Uterus (tissue), 4 donors: Measurements from ENCODE around the gene LDLR. TPM values are rescaled to one million over a fixed set of nuclear protein-coding genes. Genes with fewer than 3 reads are reported as not detected.

Source experiments
- DNase-seq, 2 donors: peaks; one replicate each; pipeline ENCODE4 v3.0.0-alpha.2; 2019 to 2020
- H3K27ac ChIP-seq, 2 donors: fragments of 200-600 bp; sonication (generic); 1 replicate in 1 of 2; 2 replicates in 1 of 2; pipeline ENCODE4 v1.5.1; 2016 to 2018
- H3K27me3 ChIP-seq, 2 donors: fragments of 200-600 bp; sonication (generic); one replicate each; pipeline ENCODE4 v1.5.1; 2018 to 2019; ENCODE audit warnings: control low read depth in 1 of 2
- H3K36me3 ChIP-seq, 2 donors: fragments of 200-600 bp; sonication (generic); one replicate each; pipeline ENCODE4 v1.5.1; 2019; ENCODE audit warnings: control low read depth in 1 of 2
- H3K4me1 ChIP-seq, 2 donors: fragments of 200-600 bp; sonication (generic); one replicate each; pipeline ENCODE4 v1.5.1; 2018 to 2019; ENCODE audit warnings: control low read depth in 1 of 2
- H3K4me3 ChIP-seq, 2 donors: fragments of 200-600 bp; sonication (generic); 1 replicate in 1 of 2; 2 replicates in 1 of 2; pipeline ENCODE4 v1.5.1; 2018 to 2019; ENCODE audit warnings: mild to moderate bottlenecking in 1 of 2
- H3K9me3 ChIP-seq, 2 donors: fragments of 200-600 bp; sonication (generic); one replicate each; pipeline ENCODE4 v1.5.1; 2019; ENCODE audit warnings: control low read depth in 1 of 2
- CTCF ChIP-seq, 4 experiments: fragments of 200-600 bp in 2 of 4; fragments of 450-650 bp in 2 of 4; sonication (generic) in 2 of 4; IDR thresholded peaks; one replicate each; pipeline ENCODE4 v1.5.1; 2016 to 2019; ENCODE audit warnings: antibody characterized with exemption in 4 of 4, mild to moderate bottlenecking in 2 of 4, moderate library complexity in 1 of 4
- POLR2A ChIP-seq, 2 donors: fragments of 450-650 bp; IDR thresholded peaks; one replicate each; pipeline ENCODE4 v1.6.1; 2016; ENCODE audit warnings: antibody characterized with exemption in 2 of 2, mild to moderate bottlenecking in 1 of 2, moderate library complexity in 1 of 2
- intact Hi-C: fragments of 100-400 bp; cut with DNase I; formaldehyde crosslinking; loops from one replicate; pipeline ENCODE4 v1.15.1; 2023; ENCODE audit warnings: low total_unique reads
- total RNA-seq, 4 donors: library from RNA; depleted of rRNA in 3 of 4; stranded (reverse); fragments of >200 nt in 3 of 4; gene quantifications; one replicate each; pipeline versions ENCODE4 v1.1.0 to v1.2.4, GENCODE V29; 2014 to 2023
- donor health status: DM: yes; HTN: yes; CAD: no.

Gene LDLR
- 10 to 100 TPM in 3 of 4 donors, 1 to 10 TPM in 1; 7.9 to 55.3 (median 48.8) TPM for total RNA-seq

GRCh38 chr19:11089254-11090013 lies at the start of gene LDLR:
LDLR (plus strand) TSS chr19:11089463; CDS start chr19:11089549, 86 bp downstream.
- peak; percentile 78 to 87 for DNase-seq
- H3K4me1 ChIP-seq, result peaks cover 5 to 7% of the 10 kb centered on the region in 2 donors
- intact Hi-C loops, result no loop called here

GRCh38 chr19:11041194-11041593 lies 48.1 kb upstream of the LDLR start:
- Histone ChIP-seq H3K27ac (no peak overlapping the region), H3K36me3 (no peaks in the 10 kb centered on the region), H3K4me1 (no peaks in the 10 kb centered on the region), H3K27me3 (no peaks in the 10 kb centered on the region), H3K9me3 (no peaks in the 10 kb centered on the region), H3K4me3 (no peak overlapping the region)
- intact Hi-C loops, result no loop called here
- no peak for TF ChIP-seq CTCF (IDR thresholded peaks at IDR 0.05)
- no peak for TF ChIP-seq POLR2A (IDR thresholded peaks at IDR 0.05)
- DNase-seq, result no peak

More at GRCh38 chr19:11089254-11090013, at the start of gene LDLR:
- TF ChIP-seq CTCF (IDR thresholded peaks at IDR 0.05) (no peak), POLR2A (IDR thresholded peaks at IDR 0.05) (peak; percentile 73 to 84)
- Histone ChIP-seq H3K36me3 (no peaks in the 10 kb centered on the region), H3K27me3 (no peaks in the 10 kb centered on the region), H3K4me3 (peak within 1 kb of the TSS; percentile 69 to 70), H3K9me3 (no peaks in the 10 kb centered on the region), H3K27ac (peak within 1 kb of the TSS; percentile 94 to 99)

- Histone ChIP-seq H3K36me3 (no peaks in the 10 kb centered on the region), H3K27me3 (no peaks in the 10 kb centered on the region), H3K4me3 (no peak overlapping the region), H3K4me1 (no peaks in the 10 kb centered on the region), H3K27ac (no peak overlapping the region), H3K9me3 (no peaks in the 10 kb centered on the region)
- DNase-seq, result no peak
- TF ChIP-seq POLR2A (IDR thresholded peaks at IDR 0.05), result no peak
- TF ChIP-seq CTCF (IDR thresholded peaks at IDR 0.05), result no peak
- intact Hi-C loops, result no loop called here
These were observed 47.2 kb upstream of the LDLR start for GRCh38 chr19:11041966-11042627.

GRCh38 chr19:11044431-11044830 lies 44.8 kb upstream of the LDLR start:
- DNase-seq, result peak; percentile 34 to 44
- no peaks in the 10 kb centered on the region for H3K36me3 ChIP-seq
- intact Hi-C loops, result no loop called here

More at GRCh38 chr19:11044431-11044830, 44.8 kb upstream of the LDLR start:
- Histone ChIP-seq H3K27me3 (no peaks in the 10 kb centered on the region), H3K4me1 (no peaks in the 10 kb centered on the region), H3K4me3 (no peak overlapping the region), H3K9me3 (no peaks in the 10 kb centered on the region), H3K27ac (peak overlapping the region; percentile 52 to 63)
- TF ChIP-seq CTCF (IDR thresholded peaks at IDR 0.05), result no peak
- no peak for TF ChIP-seq POLR2A (IDR thresholded peaks at IDR 0.05)
